HEK293T (cell line): Measurements from ENCODE around the gene SDS.

ENCODE experiments used
- CTCF ChIA-PET: fragments of 350-600 bp; formaldehyde crosslinking; extraction: SDS; loops from one replicate; lab custom pipeline; 2021; ENCODE audit warnings: antibody characterized with exemption, inconsistent platforms; lab: Yijun Ruan, JAX
- POLR2A ChIA-PET: fragments of 350-600 bp; formaldehyde crosslinking; extraction: SDS; loops from one replicate; lab custom pipeline; 2020; ENCODE audit warnings: antibody characterized with exemption, inconsistent platforms; lab: Yijun Ruan, JAX
- DNase-seq: peaks from one replicate; pipeline ENCODE4 v3.0.0; 2012; ENCODE audit warnings: mixed read lengths; ENCODE audit errors: extremely low spot score
- ARNT ChIP-seq: fragments of 450-650 bp; IDR thresholded peaks from 2 replicates; pipeline ENCODE4 v1.6.1; 2017; ENCODE audit warnings: mild to moderate bottlenecking
- BHLHE40 ChIP-seq: fragments of 450-650 bp; IDR thresholded peaks from 2 replicates; pipeline ENCODE4 v1.6.1; 2016; ENCODE audit warnings: mild to moderate bottlenecking, moderate library complexity, borderline replicate concordance
- CTBP1 ChIP-seq: fragments of 450-650 bp; IDR thresholded peaks from 2 replicates; pipeline ENCODE4 v1.6.1; 2016; ENCODE audit warnings: borderline replicate concordance
- ELF4 ChIP-seq: fragments of 450-650 bp; IDR thresholded peaks from 2 replicates; pipeline ENCODE4 v1.6.1; 2017; ENCODE audit warnings: antibody characterized with exemption
- FOXA1 ChIP-seq: fragments of 450-650 bp; IDR thresholded peaks from 2 replicates; pipeline ENCODE4 v1.6.1; 2016; ENCODE audit warnings: mild to moderate bottlenecking
- FOXK2 ChIP-seq: fragments of 450-650 bp; IDR thresholded peaks from 2 replicates; pipeline ENCODE4 v1.6.1; 2016; ENCODE audit warnings: mild to moderate bottlenecking
- FOXM1 ChIP-seq: fragments of 450-650 bp; IDR thresholded peaks from 2 replicates; pipeline ENCODE4 v1.6.1; 2017; ENCODE audit warnings: mild to moderate bottlenecking, borderline replicate concordance
- HDGF ChIP-seq: fragments of 450-650 bp; IDR thresholded peaks from 2 replicates; pipeline ENCODE4 v1.6.1; 2017; ENCODE audit warnings: antibody characterized with exemption, borderline replicate concordance
- L3MBTL2 ChIP-seq: fragments of 450-650 bp; conservative IDR thresholded peaks from 2 replicates; pipeline ENCODE4 v1.6.1; 2016; ENCODE audit warnings: mild to moderate bottlenecking
- LEF1 ChIP-seq: fragments of 450-650 bp; IDR thresholded peaks from 2 replicates; pipeline ENCODE4 v1.6.1; 2017; ENCODE audit warnings: mild to moderate bottlenecking, borderline replicate concordance
- NFRKB ChIP-seq: fragments of 450-650 bp; IDR thresholded peaks from 2 replicates; pipeline ENCODE4 v1.6.1; 2016; ENCODE audit warnings: mild to moderate bottlenecking, moderate library complexity
- SP1 ChIP-seq: fragments of 450-650 bp; IDR thresholded peaks from 2 replicates; pipeline ENCODE4 v1.6.1; 2017
- SUZ12 ChIP-seq: fragments of 450-650 bp; IDR thresholded peaks from 2 replicates; pipeline ENCODE4 v1.6.1; 2016; ENCODE audit warnings: mild to moderate bottlenecking
- TARDBP ChIP-seq: fragments of 450-650 bp; IDR thresholded peaks from 2 replicates; pipeline ENCODE4 v1.6.1; 2016
- ZNF384 ChIP-seq: fragments of 450-650 bp; IDR thresholded peaks from 2 replicates; pipeline ENCODE4 v1.6.1; 2016
- TF ChIP-seq, protein P1 (sequence below): fragments of 450-650 bp; IDR thresholded peaks from 2 replicates; pipeline ENCODE4 v1.6.1; 2016

SDS gene

DNA sequence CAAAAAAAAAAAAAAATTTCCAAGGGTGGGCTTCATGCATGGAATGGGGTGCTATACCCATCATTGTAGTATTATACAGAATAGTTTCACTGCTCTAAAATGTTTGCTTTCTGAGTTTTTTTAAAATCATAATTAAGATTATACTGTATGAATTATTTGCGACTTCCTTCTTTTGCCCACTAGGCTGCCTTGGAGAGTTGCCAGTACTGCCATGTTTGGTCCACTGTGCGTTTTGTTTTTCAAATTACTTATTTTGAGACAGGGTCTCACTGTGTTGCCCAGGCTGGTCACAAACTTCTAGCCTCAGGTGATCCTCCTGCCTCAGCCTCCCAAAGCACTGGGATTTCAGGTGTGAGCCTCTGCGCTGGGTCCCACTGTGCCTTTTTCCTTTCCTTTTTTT is 25.4 kb downstream of the SDS start:
- ChIA-PET POLR2A (no interaction called here), CTCF (no interaction called here)
- TF ChIP-seq HDGF (no peak), ZNF384 (no peak), SP1 (no peak), FOXK2 (no peak), FOXA1 (no peak), LEF1 (no peak), L3MBTL2 (no peak), SUZ12 (no peak), FOXM1 (no peak)
- TF ChIP-seq, protein P1, sequence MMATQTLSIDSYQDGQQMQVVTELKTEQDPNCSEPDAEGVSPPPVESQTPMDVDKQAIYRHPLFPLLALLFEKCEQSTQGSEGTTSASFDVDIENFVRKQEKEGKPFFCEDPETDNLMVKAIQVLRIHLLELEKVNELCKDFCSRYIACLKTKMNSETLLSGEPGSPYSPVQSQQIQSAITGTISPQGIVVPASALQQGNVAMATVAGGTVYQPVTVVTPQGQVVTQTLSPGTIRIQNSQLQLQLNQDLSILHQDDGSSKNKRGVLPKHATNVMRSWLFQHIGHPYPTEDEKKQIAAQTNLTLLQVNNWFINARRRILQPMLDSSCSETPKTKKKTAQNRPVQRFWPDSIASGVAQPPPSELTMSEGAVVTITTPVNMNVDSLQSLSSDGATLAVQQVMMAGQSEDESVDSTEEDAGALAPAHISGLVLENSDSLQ = no peak
- DNase-seq = no peak

DNA sequence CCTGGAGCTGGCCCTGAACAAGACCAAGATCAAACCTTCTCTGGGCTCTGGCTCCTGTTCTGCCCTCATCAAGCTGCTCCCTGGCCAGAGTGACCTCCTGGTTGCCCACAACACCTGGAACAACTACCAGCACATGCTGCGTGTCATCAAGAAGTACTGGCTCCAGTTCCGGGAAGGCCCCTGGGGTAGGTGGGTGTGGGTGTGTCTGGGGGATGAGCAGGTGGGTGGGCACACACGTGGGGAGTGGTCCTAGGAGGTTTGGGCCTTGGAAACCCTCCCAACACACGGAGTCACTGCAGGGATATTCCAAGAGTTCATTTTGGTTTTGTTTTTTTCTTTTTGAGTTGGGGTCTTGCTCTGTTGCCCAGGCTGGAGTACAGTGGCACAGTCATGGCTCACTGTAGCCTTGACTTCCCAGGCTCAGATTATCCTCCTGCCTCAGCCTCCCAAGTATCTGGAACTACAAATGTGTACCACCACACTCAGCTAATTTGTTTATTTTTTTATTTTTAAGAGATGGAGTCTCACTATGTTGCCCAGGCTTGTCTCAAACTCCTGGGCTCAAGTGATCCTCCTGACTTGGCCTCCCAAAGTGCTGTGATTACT is 28.8 kb downstream of the SDS start:
- no peak for DNase-seq
- ChIA-PET CTCF (interaction anchor here (0.7 kb wide), 1 partner anchor 1562 kb away, joined by 3 read pairs; no protein-coding TSS in a partner anchor), POLR2A (no interaction called here)
- TF ChIP-seq LEF1 (no peak), SUZ12 (no peak), ELF4 (no peak), CTBP1 (no peak), ARNT (no peak)

DNA sequence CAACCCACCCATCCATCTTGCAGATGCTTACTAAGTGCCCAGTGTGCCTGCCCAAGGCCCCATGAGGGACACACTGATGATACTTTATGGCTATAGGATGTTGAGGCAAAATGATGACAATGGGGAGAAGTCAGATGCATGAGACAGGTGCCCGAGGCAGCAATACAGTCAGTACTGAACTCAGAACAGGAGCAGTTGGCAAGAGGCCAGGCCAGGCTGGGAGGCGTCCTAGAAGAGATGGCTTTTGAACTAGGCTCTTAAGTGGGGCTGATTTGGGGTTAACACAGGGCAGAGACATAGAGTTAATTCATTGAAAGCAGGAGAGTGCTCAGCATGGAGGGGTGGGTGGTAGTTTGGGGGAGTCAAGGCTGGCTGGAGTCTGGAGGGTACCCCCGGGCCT is 29.7 kb downstream of the SDS start:
- CTCF ChIA-PET = no interaction called here
- POLR2A ChIA-PET = no interaction called here
- no peak for DNase-seq
- TF ChIP-seq FOXK2 (no peak), SUZ12 (no peak), HDGF (no peak), LEF1 (no peak), SP1 (no peak), FOXA1 (no peak), L3MBTL2 (no peak), CTBP1 (no peak), NFRKB (no peak), TARDBP (no peak), BHLHE40 (no peak), ARNT (no peak)
- TF ChIP-seq, protein P1 = no peak

DNA sequence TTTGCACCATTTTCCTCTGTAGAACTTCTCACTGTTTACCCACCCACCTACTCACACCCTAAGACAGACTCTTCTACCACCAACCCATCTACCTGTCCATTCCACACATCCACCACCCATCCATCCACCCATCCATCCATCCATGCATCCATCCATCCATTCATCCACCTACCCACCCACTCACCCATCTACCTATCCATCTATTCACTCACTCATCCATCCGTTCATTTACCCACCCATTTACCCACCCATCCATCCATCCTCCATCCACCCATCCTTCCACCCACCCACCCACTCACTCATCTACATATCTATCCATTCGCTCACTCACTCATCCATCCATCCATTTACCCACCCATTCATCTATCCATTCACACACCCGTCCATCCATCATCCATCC is 30.2 kb downstream of the SDS start:
- no peak for TF ChIP-seq FOXM1
- no peak for TF ChIP-seq LEF1
- TF ChIP-seq, protein P1 = no peak
- no peak for TF ChIP-seq SP1
- TF ChIP-seq FOXA1 = no peak
- no peak for TF ChIP-seq TARDBP
- no peak for TF ChIP-seq FOXK2
- TF ChIP-seq CTBP1 = no peak
- TF ChIP-seq BHLHE40 = no peak
- TF ChIP-seq NFRKB = no peak
- TF ChIP-seq ARNT = no peak
- ChIA-PET CTCF (no interaction called here), POLR2A (no interaction called here)
- no peak for DNase-seq

DNA sequence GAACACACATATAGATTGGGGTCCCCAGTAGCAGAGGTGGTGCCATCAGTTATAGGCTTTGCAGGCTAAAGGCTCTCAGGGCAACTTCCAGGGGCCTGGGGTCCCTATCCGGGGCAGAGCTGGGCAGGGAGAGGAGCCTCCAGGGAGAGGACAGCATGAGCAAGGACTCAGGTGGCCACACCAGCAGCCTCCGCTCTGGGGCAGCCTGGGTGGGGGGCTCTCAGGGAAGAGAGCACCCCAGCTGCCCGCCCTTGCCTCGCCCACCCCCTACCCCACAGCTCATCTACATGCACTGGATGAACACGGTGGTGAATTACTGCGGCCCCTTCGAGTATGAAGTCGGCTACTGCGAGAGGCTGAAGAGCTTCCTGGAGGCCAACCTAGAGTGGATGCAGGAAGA is 31.3 kb downstream of the SDS start:
- DNase-seq = no peak
- ChIA-PET CTCF (interaction anchor here (0.6 kb wide), 1 partner anchor 144 kb away, joined by 3 read pairs; no protein-coding TSS in a partner anchor), POLR2A (no interaction called here)
- TF ChIP-seq HDGF = no peak
- no peak for TF ChIP-seq SUZ12
- no peak for TF ChIP-seq TARDBP
- no peak for TF ChIP-seq ELF4
- TF ChIP-seq ZNF384 = no peak
- TF ChIP-seq NFRKB = no peak
- TF ChIP-seq FOXM1 = no peak
- no peak for TF ChIP-seq LEF1
- no peak for TF ChIP-seq SP1
- no peak for TF ChIP-seq FOXK2
- no peak for TF ChIP-seq L3MBTL2
- TF ChIP-seq ARNT = no peak
- no peak for TF ChIP-seq CTBP1
- no peak for TF ChIP-seq BHLHE40
- TF ChIP-seq, protein P1 = no peak
- TF ChIP-seq FOXA1 = no peak

DNA sequence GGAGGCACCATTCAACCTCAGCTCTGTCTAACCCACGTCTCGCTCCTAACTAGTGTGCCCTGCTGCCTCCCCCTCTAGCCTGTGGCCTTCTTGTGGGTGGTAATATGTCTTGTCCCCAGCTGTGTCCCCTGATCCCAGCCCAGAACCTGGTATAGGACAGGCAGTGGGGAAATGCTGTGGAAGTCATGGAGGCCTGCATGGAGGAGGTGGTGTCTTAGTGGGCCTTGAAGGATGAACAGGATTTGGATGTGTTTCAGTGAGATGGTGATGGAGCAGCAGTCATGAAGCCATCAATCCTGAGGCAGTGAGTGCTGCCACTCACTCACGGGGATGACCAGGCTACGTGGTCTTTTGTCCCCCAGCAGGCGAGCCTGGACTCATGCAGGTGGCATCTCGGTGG is 31.9 kb downstream of the SDS start:
- TF ChIP-seq SP1 = no peak
- no peak for TF ChIP-seq ELF4
- no peak for TF ChIP-seq ARNT
- no peak for TF ChIP-seq L3MBTL2
- TF ChIP-seq CTBP1 = no peak
- TF ChIP-seq HDGF = no peak
- TF ChIP-seq TARDBP = no peak
- TF ChIP-seq FOXK2 = no peak
- TF ChIP-seq FOXM1 = no peak
- no peak for TF ChIP-seq FOXA1
- no peak for TF ChIP-seq LEF1
- TF ChIP-seq ZNF384 = no peak
- TF ChIP-seq SUZ12 = no peak
- TF ChIP-seq BHLHE40 = no peak
- no peak for TF ChIP-seq NFRKB
- TF ChIP-seq, protein P1 = no peak
- DNase-seq = no peak
- CTCF ChIA-PET = no interaction called here
- POLR2A ChIA-PET = no interaction called here
